ENCODE data around the gene KRCC1. TPM values are rescaled to one million over a fixed set of nuclear protein-coding genes. Genes with fewer than 3 reads are reported as not detected.

The KRCC1 gene
- total and polyA plus RNA-seq, 9 of the 15 experiments (the other 6 are each of a cell fraction or from before 2014, with no cell fraction given) = 1.9 to 6.0 (median 2.2) TPM

DNA sequence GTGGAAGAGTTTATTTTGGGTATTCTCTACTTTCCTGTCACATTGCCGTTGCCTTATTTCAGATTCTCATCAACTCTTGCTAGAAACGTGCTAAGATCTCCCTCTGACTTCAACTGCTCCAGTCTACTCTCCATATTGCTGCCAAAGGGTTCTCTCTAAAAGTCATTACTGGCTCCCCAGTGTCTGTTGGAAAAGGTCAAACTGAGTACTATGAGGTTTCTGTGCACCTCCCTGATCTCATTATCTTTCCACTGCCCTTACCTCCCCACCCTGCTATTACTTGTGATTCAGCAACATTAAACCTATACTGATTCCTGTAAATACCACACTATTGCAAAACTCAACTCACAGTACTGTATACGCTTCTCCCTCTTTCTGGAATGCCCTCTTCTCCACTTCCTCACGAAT, 1.9 kb upstream of the KRCC1 start (continued):
- TF ChIP-seq RAD51 (IDR thresholded peaks at IDR 0.05; ENCODE audit: borderline replicate concordance, low read depth) (no peak), TEAD4 (IDR thresholded peaks at IDR 0.05; ENCODE audit: low read length) (peak; percentile 67; the same call in 1 of the 2 replicates), TEAD4 (CRISPR knock-in tag; IDR thresholded peaks at IDR 0.05; ENCODE audit: borderline replicate concordance) (no peak), SREBF2 (CRISPR knock-in tag; IDR thresholded peaks at IDR 0.05) (no peak), CUX1 (CRISPR knock-in tag; IDR thresholded peaks at IDR 0.05) (no peak), ZNF384 (IDR thresholded peaks at IDR 0.05; ENCODE audit: low read depth, low read length) (no peak), NCOA6 (IDR thresholded peaks at IDR 0.05) (no peak), TBP (optimal IDR thresholded peaks at IDR 0.05; ENCODE audit: low read depth, low read length) (peak; percentile 16), EP300 (IDR thresholded peaks at IDR 0.05; ENCODE audit: low read length) (peak; percentile 88), PRDM10 (IDR thresholded peaks at IDR 0.05; ENCODE audit: partially characterized antibody) (no peak), MCM2 (IDR thresholded peaks at IDR 0.05; ENCODE audit: low read depth) (no peak), ARNT (IDR thresholded peaks at IDR 0.05) (no peak), FOXJ2 (tag; IDR thresholded peaks at IDR 0.05) (no peak), IRF1 (CRISPR knock-in tag; IDR thresholded peaks at IDR 0.05; ENCODE audit: borderline replicate concordance) (no peak), SOX6 (IDR thresholded peaks at IDR 0.05) (0 out of 2 replicates have a peak, but pooled peaks have one; percentile 16), RBM14 (IDR thresholded peaks at IDR 0.05; ENCODE audit: borderline replicate concordance, insufficient read depth, low read depth, low read length) (no peak), CBFA2T3 (IDR thresholded peaks at IDR 0.05) (peak; percentile 85), KDM2B (CRISPR knock-in tag; IDR thresholded peaks at IDR 0.05) (no peak)
- TF ChIP-seq, protein P1, sequence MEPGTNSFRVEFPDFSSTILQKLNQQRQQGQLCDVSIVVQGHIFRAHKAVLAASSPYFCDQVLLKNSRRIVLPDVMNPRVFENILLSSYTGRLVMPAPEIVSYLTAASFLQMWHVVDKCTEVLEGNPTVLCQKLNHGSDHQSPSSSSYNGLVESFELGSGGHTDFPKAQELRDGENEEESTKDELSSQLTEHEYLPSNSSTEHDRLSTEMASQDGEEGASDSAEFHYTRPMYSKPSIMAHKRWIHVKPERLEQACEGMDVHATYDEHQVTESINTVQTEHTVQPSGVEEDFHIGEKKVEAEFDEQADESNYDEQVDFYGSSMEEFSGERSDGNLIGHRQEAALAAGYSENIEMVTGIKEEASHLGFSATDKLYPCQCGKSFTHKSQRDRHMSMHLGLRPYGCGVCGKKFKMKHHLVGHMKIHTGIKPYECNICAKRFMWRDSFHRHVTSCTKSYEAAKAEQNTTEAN (CRISPR knock-in tag; IDR thresholded peaks at IDR 0.05) = no peak
